IMR-90 (cell line): ENCODE results near the gene CHTF8. TPM values are rescaled to one million over a fixed set of nuclear protein-coding genes. Genes with fewer than 3 reads are reported as not detected.

Experiments used
- ATAC-seq: fragments of 200-7000 bp; cut with Tn5 transposase; 2 replicates; pipeline ENCODE4 v1.9.1; 2020; ENCODE audit warnings: low read depth, mild to moderate bottlenecking, moderate library complexity
- BruUV-seq: library from RNA; stranded (reverse); fragments of 400-500 nt; replicated peaks from 2 replicates; lab custom pipeline; 2021; lab: Mats Ljungman, UMichigan
- CTCF ChIA-PET: fragments of 300-600 bp; formaldehyde crosslinking; extraction: SDS; loops from one replicate; lab custom pipeline; 2021; ENCODE audit warnings: antibody characterized with exemption; lab: Yijun Ruan, JAX
- POLR2A ChIA-PET: fragments of 300-600 bp; sonication (Branson Sonifier 250); formaldehyde crosslinking; loops from one replicate; lab custom pipeline; 2022; ENCODE audit warnings: antibody characterized with exemption; ENCODE audit not compliant: unreplicated experiment; lab: Charles Lee
- DNase-seq: peaks from one replicate; pipeline ENCODE4 v3.0.0; 2013
- H2AFZ ChIP-seq: replicated peaks from 2 replicates; pipeline ENCODE3; 2013; ENCODE audit warnings: low read length, mild to moderate bottlenecking; ENCODE audit not compliant: poor library complexity
- H2AK5ac ChIP-seq: 2 replicates; pipeline ENCODE4 v1.6.1; 2013; ENCODE audit warnings: low read depth, low read length, inconsistent platforms
- H2AK9ac ChIP-seq: replicated peaks from 2 replicates; pipeline ENCODE3; 2013; ENCODE audit warnings: mild to moderate bottlenecking, low read depth, low read length, moderate library complexity; ENCODE audit not compliant: poor library complexity
- H2BK120ac ChIP-seq: 2 replicates; pipeline ENCODE4 v1.6.1; 2013; ENCODE audit warnings: low read depth, low read length, inconsistent platforms
- H2BK15ac ChIP-seq: 3 replicates; pipeline ENCODE4 v1.6.1; 2013; ENCODE audit warnings: low read depth, low read length, inconsistent platforms
- H2BK20ac ChIP-seq: 2 replicates; pipeline ENCODE4 v1.6.1; 2013; ENCODE audit warnings: low read depth, mild to moderate bottlenecking, inconsistent platforms, low read length, moderate library complexity
- H2BK5ac ChIP-seq: 2 replicates; pipeline ENCODE4 v1.6.1; 2013; ENCODE audit warnings: mild to moderate bottlenecking, low read depth, low read length, inconsistent platforms; ENCODE audit not compliant: poor library complexity, severe bottlenecking
- H3K14ac ChIP-seq: replicated peaks from 2 replicates; pipeline ENCODE4 v1.6.1; 2013; ENCODE audit warnings: low read depth, low read length, inconsistent platforms
- H3K18ac ChIP-seq: 2 replicates; pipeline ENCODE4 v1.6.1; 2013; ENCODE audit warnings: low read depth, low read length, control low read depth
- H3K23ac ChIP-seq: 2 replicates; pipeline ENCODE4 v1.6.1; 2013; ENCODE audit warnings: low read depth, low read length, inconsistent platforms
- H3K27ac ChIP-seq: 2 replicates; pipeline ENCODE4 v1.5.1; 2013; ENCODE audit warnings: mild to moderate bottlenecking, control low read depth, low read length; ENCODE audit not compliant: insufficient read depth
- H3K27me3 ChIP-seq: 2 replicates; pipeline ENCODE4 v1.6.1; 2013; ENCODE audit warnings: low read length; ENCODE audit not compliant: control insufficient read depth, insufficient read depth
- H3K36me3 ChIP-seq: 2 replicates; pipeline ENCODE4 v1.6.1; 2013; ENCODE audit warnings: low read length, mixed read lengths; ENCODE audit not compliant: control insufficient read depth, insufficient read depth
- H3K4ac ChIP-seq: 2 replicates; pipeline ENCODE4 v1.6.1; 2013; ENCODE audit warnings: low read depth, low read length, inconsistent platforms
- H3K4me1 ChIP-seq: 2 replicates; pipeline ENCODE4 v1.6.1; 2013; ENCODE audit warnings: low read length, mixed read lengths; ENCODE audit not compliant: control insufficient read depth, insufficient read depth
- H3K4me2 ChIP-seq: 2 replicates; pipeline ENCODE4 v1.6.1; 2013; ENCODE audit warnings: low read depth, mild to moderate bottlenecking, control low read depth, low read length, moderate library complexity
- H3K4me3 ChIP-seq: 2 replicates; pipeline ENCODE4 v1.5.1; 2013; ENCODE audit warnings: low read depth, mild to moderate bottlenecking, control low read depth, low read length, moderate library complexity; ENCODE audit not compliant: insufficient read depth
- H3K56ac ChIP-seq: 2 replicates; pipeline ENCODE4 v1.6.1; 2013; ENCODE audit warnings: low read length, inconsistent platforms; ENCODE audit not compliant: insufficient read depth; ENCODE audit errors: extremely low read depth
- H3K79me1 ChIP-seq, 2 experiments: 2 replicates each; pipeline ENCODE4 v1.6.1; 2013; ENCODE audit warnings: low read length in 2 of 2, inconsistent platforms in 1 of 2, low read depth in 1 of 2
- H3K9ac ChIP-seq: 2 replicates; pipeline ENCODE4 v1.6.1; 2013; ENCODE audit warnings: low read depth, low read length, control low read depth
- H3K9me1 ChIP-seq: 2 replicates; pipeline ENCODE4 v1.6.1; 2013; ENCODE audit warnings: low read length, inconsistent platforms; ENCODE audit not compliant: insufficient read depth
- H3K9me3 ChIP-seq: 2 replicates; pipeline ENCODE4 v1.6.1; 2013; ENCODE audit warnings: low read length; ENCODE audit not compliant: control insufficient read depth, insufficient read depth
- H4K20me1 ChIP-seq: 2 replicates; pipeline ENCODE4 v1.6.1; 2013; ENCODE audit warnings: low read length, inconsistent platforms; ENCODE audit not compliant: insufficient read depth
- H4K5ac ChIP-seq: 2 replicates; pipeline ENCODE4 v1.6.1; 2013; ENCODE audit warnings: mild to moderate bottlenecking, low read depth, low read length, control low read depth
- H4K8ac ChIP-seq, 2 experiments: 2 replicates each; pipeline ENCODE4 v1.6.1; 2013; ENCODE audit warnings: low read depth in 2 of 2, low read length in 2 of 2, control low read depth in 1 of 2, inconsistent platforms in 1 of 2
- H4K91ac ChIP-seq: 2 replicates; pipeline ENCODE4 v1.6.1; 2013; ENCODE audit warnings: low read depth, low read length, inconsistent platforms; ENCODE audit not compliant: insufficient read depth
- BHLHE40 ChIP-seq: fragments of 150-350 bp; IDR thresholded peaks from 2 replicates; pipeline ENCODE4 v1.6.1; 2016; ENCODE audit warnings: mild to moderate bottlenecking, low read depth, low read length
- CEBPB ChIP-seq: IDR thresholded peaks from 2 replicates; pipeline ENCODE4 v1.6.1; 2012; ENCODE audit warnings: low read depth, low read length, improper control_type of control experiment
- CHD1 ChIP-seq: IDR thresholded peaks from 2 replicates; pipeline ENCODE4 v1.6.1; 2012; ENCODE audit warnings: low read depth, low read length, improper control_type of control experiment
- FOS ChIP-seq: fragments of 150-350 bp; IDR thresholded peaks from 2 replicates; pipeline ENCODE4 v1.6.1; 2016; ENCODE audit warnings: low read depth, low read length
- MAFK ChIP-seq: IDR thresholded peaks from 2 replicates; pipeline ENCODE4 v1.6.1; 2012; ENCODE audit warnings: low read depth, low read length, improper control_type of control experiment
- MAZ ChIP-seq: IDR thresholded peaks from 2 replicates; pipeline ENCODE4 v1.6.1; 2012; ENCODE audit warnings: low read depth, mild to moderate bottlenecking, low read length, improper control_type of control experiment, moderate library complexity, borderline replicate concordance
- MXI1 ChIP-seq: IDR thresholded peaks from 2 replicates; pipeline ENCODE4 v1.6.1; 2012; ENCODE audit warnings: low read depth, mild to moderate bottlenecking, low read length, moderate library complexity, borderline replicate concordance
- NFE2L2 ChIP-seq: fragments of 150-350 bp; IDR thresholded peaks from 2 replicates; pipeline ENCODE4 v1.6.1; 2016; ENCODE audit warnings: low read depth, mild to moderate bottlenecking, low read length
- POLR2A ChIP-seq: IDR thresholded peaks from 2 replicates; pipeline ENCODE4 v1.6.1; 2012; ENCODE audit warnings: mild to moderate bottlenecking, low read depth, low read length
- RAD21 ChIP-seq: IDR thresholded peaks from 2 replicates; pipeline ENCODE4 v1.6.1; 2012; ENCODE audit warnings: low read length, improper control_type of control experiment
- RCOR1 ChIP-seq: IDR thresholded peaks from 2 replicates; pipeline ENCODE4 v1.6.1; 2012; ENCODE audit warnings: mild to moderate bottlenecking, low read length, improper control_type of control experiment; ENCODE audit not compliant: insufficient replicate concordance
- RFX5 ChIP-seq: IDR thresholded peaks from 2 replicates; pipeline ENCODE4 v1.8.0; 2012; ENCODE audit warnings: low read depth, mild to moderate bottlenecking, low read length, moderate library complexity
- SMC3 ChIP-seq: fragments of 150-350 bp; IDR thresholded peaks from 2 replicates; pipeline ENCODE4 v1.6.1; 2016; ENCODE audit warnings: low read depth, mild to moderate bottlenecking, antibody characterized with exemption, low read length, moderate library complexity
- WGBS, 2 experiments: methylation state at CpG; one replicate each; pipeline versions ENCODE4 v1.1.5 to v1.1.7; 2013; ENCODE audit warnings: missing lambda C conversion rate in 2 of 2; ENCODE audit not compliant: insufficient read length in 1 of 2; ENCODE audit errors: extremely low coverage in 2 of 2; 5-methylcytosine and 5-hydroxymethylcytosine counted together
- dilution Hi-C: fragments of 300-500 bp; cut with HindIII; formaldehyde crosslinking; loops from one replicate; pipeline ENCODE4 v1.14.3; 2018; ENCODE audit warnings: low sequenced_read_pairs; ENCODE audit not compliant: unreplicated experiment
- in situ Hi-C: fragments of 300-500 bp; cut with MboI; formaldehyde crosslinking; loops from 3 replicates; pipeline ENCODE4 v1.14.3; 2019; ENCODE audit warnings: low sequenced_read_pairs, inconsistent platforms, mixed read lengths
- intact Hi-C: fragments of 100-400 bp; cut with micrococcal nuclease; formaldehyde crosslinking; loops from 2 replicates; pipeline ENCODE4 v1.10.0; 2022
- polyA plus RNA-seq, 3 experiments: library from polyadenylated mRNA; depleted of rRNA; stranded (reverse); fragments of >200 nt; gene quantifications; 2 replicates each; pipeline ENCODE4 v1.2.3, GENCODE V29; 2012; ENCODE audit warnings: low replicate concordance in 1 of 3
- total RNA-seq: library from RNA; depleted of rRNA; stranded (reverse); fragments of >200 nt; gene quantifications from 2 replicates; pipeline ENCODE4 v1.2.3, GENCODE V29; 2012
- TF ChIP-seq, protein P1 (sequence below): fragments of 150-350 bp; IDR thresholded peaks from 2 replicates; pipeline ENCODE4 v1.6.1; 2017; ENCODE audit warnings: mild to moderate bottlenecking, antibody characterized with exemption, low read length, low read depth
- TF ChIP-seq, protein P2 (sequence below): fragments of 150-350 bp; IDR thresholded peaks from 2 replicates; pipeline ENCODE4 v1.6.1; 2016; ENCODE audit warnings: low read depth, mild to moderate bottlenecking, low read length, moderate library complexity, borderline replicate concordance
- TF ChIP-seq, protein P3 (sequence below): conservative IDR thresholded peaks from 2 replicates; pipeline ENCODE4 v1.5.1; 2012; ENCODE audit warnings: mild to moderate bottlenecking, low read depth, low read length, improper control_type of control experiment

CHTF8 gene
- total and polyA plus RNA-seq, 2 of the 4 experiments (the other 2 are of a cell fraction) = 47.1 to 122 TPM

GRCh38 chr16:69078073-69078472, 54.3 kb downstream of the CHTF8 start:
- Histone ChIP-seq H3K4ac (no peak overlapping the region), H2BK15ac (no peak overlapping the region), H4K8ac (no peak overlapping the region), H3K14ac (no peak overlapping the region), H2BK120ac (no peak overlapping the region), H2BK5ac (no peak overlapping the region), H3K4me2 (no peak overlapping the region), H2AK9ac (no peak overlapping the region), H3K56ac (no peak overlapping the region), H4K20me1 (no peaks in the 10 kb centered on the region), H4K5ac (no peak overlapping the region), H3K36me3 (no peaks in the 10 kb centered on the region), H2BK20ac (no peak overlapping the region), H3K9me3 (no peaks in the 10 kb centered on the region), H3K4me3 (no peak overlapping the region), H3K9ac (no peak overlapping the region), H4K91ac (no peak overlapping the region), H3K9me1 (peaks cover 14% of the 10 kb centered on the region), H3K27me3 (no peaks in the 10 kb centered on the region), H3K4me1 (peaks cover 4% of the 10 kb centered on the region), H2AK5ac (no peak overlapping the region), H3K27ac (no peak overlapping the region), H3K18ac (no peak overlapping the region), H3K79me1 (no peaks in the 10 kb centered on the region; a peak in 1 of 4 replicates), H2AFZ (no peak overlapping the region), H3K23ac (no peak overlapping the region)
- 73% methylated on average over 3 of the region's 7 CpGs; no CpG with 5 or more reads in 1 of the 2 experiments for WGBS, 2 experiments
- POLR2A ChIA-PET = no interaction called here
- ATAC-seq (no peak), DNase-seq (no peak)
- intact Hi-C loops (no loop called here), in situ Hi-C loops (no loop called here), dilution Hi-C loops (no loop called here)
- no TSS peak for BruUV-seq
- CTCF ChIA-PET = no interaction called here
- TF ChIP-seq CEBPB = no peak
- no peak for TF ChIP-seq CHD1
- TF ChIP-seq FOS = no peak
- no peak for TF ChIP-seq BHLHE40
- TF ChIP-seq SMC3 = no peak
- TF ChIP-seq, protein P1, sequence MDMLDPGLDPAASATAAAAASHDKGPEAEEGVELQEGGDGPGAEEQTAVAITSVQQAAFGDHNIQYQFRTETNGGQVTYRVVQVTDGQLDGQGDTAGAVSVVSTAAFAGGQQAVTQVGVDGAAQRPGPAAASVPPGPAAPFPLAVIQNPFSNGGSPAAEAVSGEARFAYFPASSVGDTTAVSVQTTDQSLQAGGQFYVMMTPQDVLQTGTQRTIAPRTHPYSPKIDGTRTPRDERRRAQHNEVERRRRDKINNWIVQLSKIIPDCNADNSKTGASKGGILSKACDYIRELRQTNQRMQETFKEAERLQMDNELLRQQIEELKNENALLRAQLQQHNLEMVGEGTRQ = no peak
- TF ChIP-seq RCOR1 = no peak
- no peak for TF ChIP-seq POLR2A
- TF ChIP-seq NFE2L2 = no peak
- TF ChIP-seq MAZ = no peak
- TF ChIP-seq RFX5 = no peak
- TF ChIP-seq MXI1 = no peak
- no peak for TF ChIP-seq RAD21
- TF ChIP-seq, protein P2, sequence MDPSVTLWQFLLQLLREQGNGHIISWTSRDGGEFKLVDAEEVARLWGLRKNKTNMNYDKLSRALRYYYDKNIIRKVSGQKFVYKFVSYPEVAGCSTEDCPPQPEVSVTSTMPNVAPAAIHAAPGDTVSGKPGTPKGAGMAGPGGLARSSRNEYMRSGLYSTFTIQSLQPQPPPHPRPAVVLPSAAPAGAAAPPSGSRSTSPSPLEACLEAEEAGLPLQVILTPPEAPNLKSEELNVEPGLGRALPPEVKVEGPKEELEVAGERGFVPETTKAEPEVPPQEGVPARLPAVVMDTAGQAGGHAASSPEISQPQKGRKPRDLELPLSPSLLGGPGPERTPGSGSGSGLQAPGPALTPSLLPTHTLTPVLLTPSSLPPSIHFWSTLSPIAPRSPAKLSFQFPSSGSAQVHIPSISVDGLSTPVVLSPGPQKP = no peak
- no peak for TF ChIP-seq MAFK
- TF ChIP-seq, protein P3, sequence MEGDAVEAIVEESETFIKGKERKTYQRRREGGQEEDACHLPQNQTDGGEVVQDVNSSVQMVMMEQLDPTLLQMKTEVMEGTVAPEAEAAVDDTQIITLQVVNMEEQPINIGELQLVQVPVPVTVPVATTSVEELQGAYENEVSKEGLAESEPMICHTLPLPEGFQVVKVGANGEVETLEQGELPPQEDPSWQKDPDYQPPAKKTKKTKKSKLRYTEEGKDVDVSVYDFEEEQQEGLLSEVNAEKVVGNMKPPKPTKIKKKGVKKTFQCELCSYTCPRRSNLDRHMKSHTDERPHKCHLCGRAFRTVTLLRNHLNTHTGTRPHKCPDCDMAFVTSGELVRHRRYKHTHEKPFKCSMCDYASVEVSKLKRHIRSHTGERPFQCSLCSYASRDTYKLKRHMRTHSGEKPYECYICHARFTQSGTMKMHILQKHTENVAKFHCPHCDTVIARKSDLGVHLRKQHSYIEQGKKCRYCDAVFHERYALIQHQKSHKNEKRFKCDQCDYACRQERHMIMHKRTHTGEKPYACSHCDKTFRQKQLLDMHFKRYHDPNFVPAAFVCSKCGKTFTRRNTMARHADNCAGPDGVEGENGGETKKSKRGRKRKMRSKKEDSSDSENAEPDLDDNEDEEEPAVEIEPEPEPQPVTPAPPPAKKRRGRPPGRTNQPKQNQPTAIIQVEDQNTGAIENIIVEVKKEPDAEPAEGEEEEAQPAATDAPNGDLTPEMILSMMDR = no peak
